Trophoblast cell (in vitro differentiated cells and primary cell): ENCODE results near the gene RBM20.

Experiments
- DNase-seq, 2 donors: peaks; one replicate each; pipeline ENCODE4 v3.0.0-alpha.2; 2016
- H2AFZ ChIP-seq: 2 replicates; pipeline ENCODE4 v1.6.1; 2013; ENCODE audit warnings: low read length, moderate library complexity, mild to moderate bottlenecking; ENCODE audit not compliant: insufficient read depth, poor library complexity
- H2AK5ac ChIP-seq: 2 replicates; pipeline ENCODE4 v1.6.1; 2013; ENCODE audit warnings: mild to moderate bottlenecking, low read length
- H2BK120ac ChIP-seq: 2 replicates; pipeline ENCODE4 v1.6.1; 2013; ENCODE audit warnings: low read length, mild to moderate bottlenecking, moderate library complexity; ENCODE audit not compliant: insufficient read depth, poor library complexity
- H2BK12ac ChIP-seq: 2 replicates; pipeline ENCODE4 v1.6.1; 2013; ENCODE audit warnings: mild to moderate bottlenecking, low read length, moderate library complexity
- H2BK5ac ChIP-seq: 2 replicates; pipeline ENCODE4 v1.6.1; 2013; ENCODE audit warnings: low read length, low read depth, moderate library complexity, mild to moderate bottlenecking; ENCODE audit not compliant: poor library complexity
- H3K14ac ChIP-seq: 2 replicates; pipeline ENCODE4 v1.6.1; 2013; ENCODE audit warnings: mild to moderate bottlenecking, low read length
- H3K18ac ChIP-seq: 2 replicates; pipeline ENCODE4 v1.6.1; 2013; ENCODE audit warnings: mild to moderate bottlenecking, low read length
- H3K23ac ChIP-seq: 2 replicates; pipeline ENCODE4 v1.6.1; 2013; ENCODE audit warnings: low read length
- H3K27ac ChIP-seq: 2 replicates; pipeline ENCODE4 v1.5.1; 2013; ENCODE audit warnings: low read depth, mild to moderate bottlenecking, inconsistent platforms, low read length, moderate library complexity
- H3K27me3 ChIP-seq: 2 replicates; pipeline ENCODE4 v1.6.1; 2013; ENCODE audit warnings: inconsistent platforms, mild to moderate bottlenecking, low read length, moderate library complexity; ENCODE audit not compliant: insufficient read depth
- H3K36me3 ChIP-seq, 2 experiments: 1 replicate in 1 of 2; 2 replicates in 1 of 2; pipeline ENCODE4 v1.6.1; 2013; ENCODE audit warnings: low read length in 2 of 2, mild to moderate bottlenecking in 2 of 2, moderate library complexity in 1 of 2; ENCODE audit not compliant: insufficient read depth in 2 of 2, control insufficient read depth in 1 of 2
- H3K4ac ChIP-seq: 2 replicates; pipeline ENCODE4 v1.6.1; 2013; ENCODE audit warnings: low read depth, mild to moderate bottlenecking, low read length, moderate library complexity
- H3K4me1 ChIP-seq, 2 experiments: 1 replicate in 1 of 2; 2 replicates in 1 of 2; pipeline ENCODE4 v1.6.1; 2013; ENCODE audit warnings: low read length in 2 of 2, mild to moderate bottlenecking in 2 of 2, moderate library complexity in 1 of 2; ENCODE audit not compliant: insufficient read depth in 2 of 2, control insufficient read depth in 1 of 2
- H3K4me2 ChIP-seq: 2 replicates; pipeline ENCODE4 v1.6.1; 2013; ENCODE audit warnings: inconsistent platforms, mild to moderate bottlenecking, low read length, moderate library complexity
- H3K4me3 ChIP-seq: 2 replicates; pipeline ENCODE4 v1.5.1; 2013; ENCODE audit warnings: mild to moderate bottlenecking, low read depth, low read length, inconsistent platforms
- H3K79me1 ChIP-seq: one replicate; pipeline ENCODE4 v1.6.1; 2013; ENCODE audit warnings: low read length
- H3K79me2 ChIP-seq: 2 replicates; pipeline ENCODE4 v1.6.1; 2013; ENCODE audit warnings: low read length, mild to moderate bottlenecking; ENCODE audit not compliant: control insufficient read depth, insufficient read depth, poor library complexity
- H3K9ac ChIP-seq: 2 replicates; pipeline ENCODE4 v1.6.1; 2013; ENCODE audit warnings: mild to moderate bottlenecking, low read length
- H3K9me3 ChIP-seq: 2 replicates; pipeline ENCODE4 v1.6.1; 2013; ENCODE audit warnings: low read depth, mild to moderate bottlenecking, control low read depth, inconsistent platforms, low read length; ENCODE audit not compliant: insufficient read depth
- H4K12ac ChIP-seq: 2 replicates; pipeline ENCODE4 v1.6.1; 2013; ENCODE audit warnings: low read depth, mild to moderate bottlenecking, low read length, moderate library complexity
- H4K8ac ChIP-seq: 2 replicates; pipeline ENCODE4 v1.6.1; 2013; ENCODE audit warnings: low read depth, mild to moderate bottlenecking, low read length, moderate library complexity
- H4K91ac ChIP-seq: one replicate; pipeline ENCODE4 v1.6.1; 2013; ENCODE audit warnings: low read depth, mild to moderate bottlenecking, low read length, moderate library complexity
- WGBS: extraction: QIAGEN DNeasy Blood & Tissue Kit; methylation state at CpG from one replicate; pipeline ENCODE4 v1.1.7; 2013; ENCODE audit warnings: missing lambda C conversion rate; ENCODE audit not compliant: insufficient read length, insufficient coverage; ENCODE audit errors: extremely low coverage; 5-methylcytosine and 5-hydroxymethylcytosine counted together

Gene RBM20

GRCh38 chr10:110672580-110672919 is 28.4 kb downstream of the RBM20 start:
- Histone ChIP-seq H3K4ac (peak overlapping the region; percentile 6), H4K12ac (no peak overlapping the region), H3K4me1 (peaks cover 8 to 9% of the 10 kb centered on the region in 2 experiments), H2BK5ac (no peak overlapping the region), H2BK12ac (peak overlapping the region; percentile 69), H3K79me2 (peaks cover 4% of the 10 kb centered on the region), H3K9me3 (no peaks in the 10 kb centered on the region), H3K18ac (peak overlapping the region; percentile 14), H4K8ac (peak overlapping the region; percentile 61), H3K9ac (peak overlapping the region; percentile 6), H2BK120ac (peak overlapping the region; percentile 68), H3K27ac (no peak overlapping the region), H3K36me3 (no peaks in the 10 kb centered on the region), H3K4me2 (peak overlapping the region; percentile 86), H2AFZ (peak overlapping the region; percentile 66), H3K4me3 (peak overlapping the region; percentile 60), H3K79me1 (peaks cover 3% of the 10 kb centered on the region), H3K14ac (peak overlapping the region; percentile 58), H3K23ac (no peak overlapping the region), H4K91ac (peak overlapping the region; percentile 17), H3K27me3 (no peaks in the 10 kb centered on the region), H2AK5ac (no peak overlapping the region)
- no peak for DNase-seq
- no CpG with 5 or more reads among the region's 12 CpGs for WGBS

GRCh38 chr10:110676016-110676415 is 31.9 kb downstream of the RBM20 start:
- peaks cover 4% of the 10 kb centered on the region for H3K79me2 ChIP-seq
- WGBS: no CpG with 5 or more reads among the region's 6 CpGs
- no peaks in the 10 kb centered on the region for H3K36me3 ChIP-seq
- no peak overlapping the region for H2BK12ac ChIP-seq
- no peak overlapping the region for H2BK120ac ChIP-seq
- H3K27ac ChIP-seq: no peak overlapping the region
- H4K8ac ChIP-seq: no peak overlapping the region
- no peak overlapping the region for H4K12ac ChIP-seq
- no peak overlapping the region for H4K91ac ChIP-seq
- no peak overlapping the region for H3K4me2 ChIP-seq
- no peak overlapping the region for H3K18ac ChIP-seq
- H2BK5ac ChIP-seq: no peak overlapping the region
- no peak overlapping the region for H3K14ac ChIP-seq
- peaks cover 3% of the 10 kb centered on the region in 2 experiments for H3K4me1 ChIP-seq
- H2AFZ ChIP-seq: no peak overlapping the region
- H3K23ac ChIP-seq: no peak overlapping the region
- no peak overlapping the region for H3K4ac ChIP-seq
- H3K9me3 ChIP-seq: no peaks in the 10 kb centered on the region
- H3K9ac ChIP-seq: no peak overlapping the region
- no peak overlapping the region for H2AK5ac ChIP-seq
- H3K79me1 ChIP-seq: peaks cover 3% of the 10 kb centered on the region
- no peaks in the 10 kb centered on the region for H3K27me3 ChIP-seq
- DNase-seq: no peak
- H3K4me3 ChIP-seq: no peak overlapping the region

GRCh38 chr10:110679486-110680272 is 35.5 kb downstream of the RBM20 start:
- Histone ChIP-seq H3K79me2 (no peaks in the 10 kb centered on the region), H2BK120ac (no peak overlapping the region), H3K9me3 (no peaks in the 10 kb centered on the region), H2BK5ac (no peak overlapping the region), H4K91ac (no peak overlapping the region), H2AK5ac (no peak overlapping the region), H3K4me1 (no peaks in the 10 kb centered on the region), H3K14ac (no peak overlapping the region), H3K36me3 (no peaks in the 10 kb centered on the region), H3K9ac (no peak overlapping the region), H3K4ac (no peak overlapping the region), H4K8ac (no peak overlapping the region), H3K27me3 (no peaks in the 10 kb centered on the region), H3K4me3 (no peak overlapping the region), H3K18ac (no peak overlapping the region), H3K4me2 (no peak overlapping the region), H2AFZ (no peak overlapping the region), H2BK12ac (no peak overlapping the region), H4K12ac (no peak overlapping the region), H3K23ac (no peak overlapping the region), H3K27ac (no peak overlapping the region), H3K79me1 (no peaks in the 10 kb centered on the region)
- no CpG with 5 or more reads among the region's 13 CpGs for WGBS
- no peak for DNase-seq

GRCh38 chr10:110680273-110681020 is 36.3 kb downstream of the RBM20 start:
- WGBS: no CpG with 5 or more reads among the region's 18 CpGs
- no peak overlapping the region for H2AFZ ChIP-seq
- no peak overlapping the region for H4K8ac ChIP-seq

More at GRCh38 chr10:110680273-110681020, 36.3 kb downstream of the RBM20 start:
- Histone ChIP-seq H3K4me2 (no peak overlapping the region), H3K36me3 (no peaks in the 10 kb centered on the region), H3K14ac (no peak overlapping the region), H3K4me1 (no peaks in the 10 kb centered on the region), H3K79me2 (no peaks in the 10 kb centered on the region), H3K27ac (no peak overlapping the region), H2AK5ac (no peak overlapping the region), H3K18ac (no peak overlapping the region), H3K4me3 (no peak overlapping the region), H3K9me3 (no peaks in the 10 kb centered on the region), H3K27me3 (no peaks in the 10 kb centered on the region), H3K23ac (no peak overlapping the region), H3K9ac (no peak overlapping the region), H2BK5ac (no peak overlapping the region), H3K4ac (no peak overlapping the region), H3K79me1 (no peaks in the 10 kb centered on the region), H2BK120ac (no peak overlapping the region), H4K12ac (no peak overlapping the region), H4K91ac (no peak overlapping the region), H2BK12ac (no peak overlapping the region)
- no peak for DNase-seq
